22Rv1 (cell line): ENCODE measurements around the gene AUTS2.

ENCODE experiments used
- ZFX ChIP-seq: fragments of 450-650 bp; IDR thresholded peaks from 2 replicates; pipeline ENCODE4 v1.6.1; 2017; ENCODE audit warnings: antibody characterized with exemption, borderline replicate concordance
- TF ChIP-seq, protein P1 (sequence below): fragments of 450-650 bp; IDR thresholded peaks from 2 replicates; pipeline ENCODE4 v1.5.1; 2017; ENCODE audit warnings: mild to moderate bottlenecking

DNA sequence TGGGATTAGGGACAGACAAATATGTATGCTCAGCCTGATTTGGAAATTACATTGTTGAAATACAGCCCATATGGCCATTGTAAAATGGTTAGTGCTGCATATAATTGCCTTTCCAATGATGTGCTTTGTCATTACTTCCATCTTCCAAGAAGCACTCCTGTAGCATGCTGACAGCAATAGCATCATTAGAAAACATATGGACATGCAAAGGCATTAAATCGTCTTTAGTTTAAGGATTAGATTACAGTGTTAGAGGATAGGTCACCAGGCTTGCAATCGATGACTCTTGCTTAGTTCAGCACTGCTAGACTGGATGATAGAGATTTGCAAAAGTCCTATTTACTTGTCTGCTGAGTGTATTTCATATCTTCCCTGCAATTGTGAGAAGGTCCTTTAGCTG is 17.4 kb downstream of the AUTS2 start:
- TF ChIP-seq, protein P1, sequence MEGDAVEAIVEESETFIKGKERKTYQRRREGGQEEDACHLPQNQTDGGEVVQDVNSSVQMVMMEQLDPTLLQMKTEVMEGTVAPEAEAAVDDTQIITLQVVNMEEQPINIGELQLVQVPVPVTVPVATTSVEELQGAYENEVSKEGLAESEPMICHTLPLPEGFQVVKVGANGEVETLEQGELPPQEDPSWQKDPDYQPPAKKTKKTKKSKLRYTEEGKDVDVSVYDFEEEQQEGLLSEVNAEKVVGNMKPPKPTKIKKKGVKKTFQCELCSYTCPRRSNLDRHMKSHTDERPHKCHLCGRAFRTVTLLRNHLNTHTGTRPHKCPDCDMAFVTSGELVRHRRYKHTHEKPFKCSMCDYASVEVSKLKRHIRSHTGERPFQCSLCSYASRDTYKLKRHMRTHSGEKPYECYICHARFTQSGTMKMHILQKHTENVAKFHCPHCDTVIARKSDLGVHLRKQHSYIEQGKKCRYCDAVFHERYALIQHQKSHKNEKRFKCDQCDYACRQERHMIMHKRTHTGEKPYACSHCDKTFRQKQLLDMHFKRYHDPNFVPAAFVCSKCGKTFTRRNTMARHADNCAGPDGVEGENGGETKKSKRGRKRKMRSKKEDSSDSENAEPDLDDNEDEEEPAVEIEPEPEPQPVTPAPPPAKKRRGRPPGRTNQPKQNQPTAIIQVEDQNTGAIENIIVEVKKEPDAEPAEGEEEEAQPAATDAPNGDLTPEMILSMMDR, result no peak
- TF ChIP-seq ZFX, result no peak
